ENCODE measurements around the gene TMPRSS5.

The TMPRSS5 gene

GRCh38 chr11:113651023-113651422, 55.1 kb downstream of the TMPRSS5 start:
- no peaks in the 10 kb centered on the region for H3K9me3 ChIP-seq (ENCODE audit: control insufficient read depth, low read length)
- no peak overlapping the region for H3K27ac ChIP-seq
- no peak overlapping the region for H3K4me3 ChIP-seq (ENCODE audit: low read depth, low read length)
- no peak overlapping the region for H3K9ac ChIP-seq
- no peak for TF ChIP-seq CTCF (IDR thresholded peaks at IDR 0.05)
- H3K4me2 ChIP-seq (ENCODE audit: low read length) = no peak overlapping the region
- no peak overlapping the region for H2AFZ ChIP-seq
- no peaks in the 10 kb centered on the region for H3K79me2 ChIP-seq
- H3K27me3 ChIP-seq (ENCODE audit: control insufficient read depth, insufficient read depth, low read length) = no peaks in the 10 kb centered on the region
- no peaks in the 10 kb centered on the region for H3K36me3 ChIP-seq (ENCODE audit: control insufficient read depth, insufficient read depth, low read length)
- H3K4me1 ChIP-seq = no peaks in the 10 kb centered on the region

- Histone ChIP-seq H3K36me3 (ENCODE audit: control insufficient read depth, insufficient read depth, low read length) (no peaks in the 10 kb centered on the region), H3K27me3 (ENCODE audit: control insufficient read depth, insufficient read depth, low read length) (no peaks in the 10 kb centered on the region), H2AFZ (no peak overlapping the region), H3K4me2 (ENCODE audit: low read length) (no peak overlapping the region), H3K79me2 (no peaks in the 10 kb centered on the region), H3K9me3 (ENCODE audit: control insufficient read depth, low read length) (no peaks in the 10 kb centered on the region), H3K4me3 (ENCODE audit: low read depth, low read length) (no peak overlapping the region), H3K27ac (no peak overlapping the region), H3K9ac (no peak overlapping the region), H3K4me1 (no peaks in the 10 kb centered on the region)
- TF ChIP-seq CTCF (IDR thresholded peaks at IDR 0.05) = no peak
Observed at GRCh38 chr11:113649311-113649710, 56.8 kb downstream of the TMPRSS5 start.

- no peaks in the 10 kb centered on the region for H3K36me3 ChIP-seq (ENCODE audit: control insufficient read depth, insufficient read depth, low read length)
- no peaks in the 10 kb centered on the region for H3K27me3 ChIP-seq (ENCODE audit: control insufficient read depth, insufficient read depth, low read length)
- H3K9ac ChIP-seq = no peak overlapping the region
- H3K4me2 ChIP-seq (ENCODE audit: low read length) = no peak overlapping the region
- H3K9me3 ChIP-seq (ENCODE audit: control insufficient read depth, low read length) = no peaks in the 10 kb centered on the region
- no peak for TF ChIP-seq CTCF (IDR thresholded peaks at IDR 0.05)
- no peak overlapping the region for H3K4me3 ChIP-seq (ENCODE audit: low read depth, low read length)
- no peak overlapping the region for H3K27ac ChIP-seq
- no peaks in the 10 kb centered on the region for H3K4me1 ChIP-seq
- no peaks in the 10 kb centered on the region for H3K79me2 ChIP-seq
- no peak overlapping the region for H2AFZ ChIP-seq
Observed at GRCh38 chr11:113647856-113648255, 58.3 kb downstream of the TMPRSS5 start.

GRCh38 chr11:113647108-113647507, 59.0 kb downstream of the TMPRSS5 start:
- H2AFZ ChIP-seq = no peak overlapping the region
- H3K79me2 ChIP-seq = no peaks in the 10 kb centered on the region
- H3K4me1 ChIP-seq = no peaks in the 10 kb centered on the region
- no peaks in the 10 kb centered on the region for H3K9me3 ChIP-seq (ENCODE audit: control insufficient read depth, low read length)
- no peak for TF ChIP-seq CTCF (IDR thresholded peaks at IDR 0.05)
- H3K36me3 ChIP-seq (ENCODE audit: control insufficient read depth, insufficient read depth, low read length) = no peaks in the 10 kb centered on the region
- H3K27me3 ChIP-seq (ENCODE audit: control insufficient read depth, insufficient read depth, low read length) = no peaks in the 10 kb centered on the region
- H3K9ac ChIP-seq = no peak overlapping the region
- H3K27ac ChIP-seq = no peak overlapping the region
- no peak overlapping the region for H3K4me2 ChIP-seq (ENCODE audit: low read length)
- H3K4me3 ChIP-seq (ENCODE audit: low read depth, low read length) = no peak overlapping the region

- H3K4me2 ChIP-seq (ENCODE audit: low read length) = no peak overlapping the region
Observed at GRCh38 chr11:113645593-113646349, 60.3 kb downstream of the TMPRSS5 start.

More at GRCh38 chr11:113645593-113646349, 60.3 kb downstream of the TMPRSS5 start:
- Histone ChIP-seq H3K27me3 (ENCODE audit: control insufficient read depth, insufficient read depth, low read length) (no peaks in the 10 kb centered on the region), H3K9me3 (ENCODE audit: control insufficient read depth, low read length) (no peaks in the 10 kb centered on the region), H2AFZ (no peak overlapping the region), H3K27ac (no peak overlapping the region), H3K9ac (no peak overlapping the region), H3K36me3 (ENCODE audit: control insufficient read depth, insufficient read depth, low read length) (no peaks in the 10 kb centered on the region), H3K79me2 (no peaks in the 10 kb centered on the region), H3K4me3 (ENCODE audit: low read depth, low read length) (no peak overlapping the region), H3K4me1 (no peaks in the 10 kb centered on the region)
- no peak for TF ChIP-seq CTCF (IDR thresholded peaks at IDR 0.05)
